H1 (cell line): ENCODE results near the gene COQ8A. TPM values are rescaled to one million over a fixed set of nuclear protein-coding genes. Genes with fewer than 3 reads are reported as not detected.

ENCODE experiments used
- CTCF ChIA-PET: fragments of 300-600 bp; sonication (Branson Sonifier 250); formaldehyde crosslinking; loops from one replicate; lab custom pipeline; 2021; ENCODE audit not compliant: partially characterized antibody; lab: Charles Lee
- POLR2A ChIA-PET: fragments of 300-600 bp; sonication (Branson Sonifier 250); formaldehyde crosslinking; loops from one replicate; lab custom pipeline; 2021; ENCODE audit warnings: inconsistent platforms; ENCODE audit not compliant: partially characterized antibody; lab: Charles Lee
- DNase-seq, 2 experiments: peaks; one replicate each; pipeline versions ENCODE4 v3.0.0 to v3.0.0-alpha.2; 2010 to 2022; ENCODE audit warnings: low spot score in 2 of 2, low read depth in 1 of 2, mixed read lengths in 1 of 2
- FAIRE-seq: peaks from 2 replicates; lab custom pipeline; 2011; peaks lifted over from hg19 to GRCh38; lab: Jason Lieb, UNC
- H2AFZ ChIP-seq: 2 replicates; pipeline ENCODE4 v1.8.1; 2012; ENCODE audit warnings: low read length, inconsistent platforms
- H2AK5ac ChIP-seq: 2 replicates; pipeline ENCODE4 v1.6.1; 2013; ENCODE audit warnings: low read depth, low read length
- H2BK120ac ChIP-seq: replicated peaks from 2 replicates; pipeline ENCODE3; 2013; ENCODE audit warnings: low read depth, low read length, inconsistent platforms
- H2BK12ac ChIP-seq: 2 replicates; pipeline ENCODE4 v1.6.1; 2013; ENCODE audit warnings: low read depth, low read length
- H2BK15ac ChIP-seq: 2 replicates; pipeline ENCODE4 v1.6.1; 2013; ENCODE audit warnings: low read length
- H2BK20ac ChIP-seq: 2 replicates; pipeline ENCODE4 v1.6.1; 2013; ENCODE audit warnings: low read length
- H2BK5ac ChIP-seq: 2 replicates; pipeline ENCODE4 v1.6.1; 2013; ENCODE audit warnings: low read depth, low read length
- H3K14ac ChIP-seq: 2 replicates; pipeline ENCODE4 v1.6.1; 2013; ENCODE audit warnings: inconsistent platforms; ENCODE audit not compliant: insufficient read length
- H3K18ac ChIP-seq: 2 replicates; pipeline ENCODE4 v1.6.1; 2013; ENCODE audit warnings: low read length; ENCODE audit errors: extremely low read depth
- H3K23ac ChIP-seq: 2 replicates; pipeline ENCODE4 v1.6.1; 2013; ENCODE audit warnings: inconsistent platforms; ENCODE audit not compliant: insufficient read length
- H3K23me2 ChIP-seq: 2 replicates; pipeline ENCODE4 v1.6.1; 2013; ENCODE audit warnings: low read depth, low read length
- H3K27ac ChIP-seq: 2 replicates; pipeline ENCODE4 v1.6.1; 2011; ENCODE audit warnings: low read depth, low read length, inconsistent platforms
- H3K27me3 ChIP-seq, 4 experiments: replicated peaks in 1 of 4; 1 replicate in 1 of 4; 2 replicates in 3 of 4; pipeline versions ENCODE4 v1.6.1 to v1.8.1; 2011 to 2013; ENCODE audit warnings: low read length in 3 of 4, mild to moderate bottlenecking in 3 of 4, inconsistent platforms in 2 of 4, mixed read lengths in 2 of 4, moderate library complexity in 1 of 4; ENCODE audit not compliant: control insufficient read depth in 3 of 4, insufficient read depth in 3 of 4; ENCODE audit errors: extremely low read depth in 1 of 4
- H3K36me3 ChIP-seq, 4 experiments: 2 replicates each; pipeline versions ENCODE4 v1.6.1 to v1.8.1; 2011 to 2013; ENCODE audit warnings: mild to moderate bottlenecking in 4 of 4, low read length in 3 of 4, moderate library complexity in 2 of 4, control low read depth in 1 of 4, inconsistent platforms in 1 of 4; ENCODE audit not compliant: insufficient read depth in 4 of 4, control insufficient read depth in 2 of 4
- H3K4ac ChIP-seq: replicated peaks from 2 replicates; pipeline ENCODE3; 2013; ENCODE audit warnings: low read length, low read depth, mixed read lengths, inconsistent platforms; ENCODE audit not compliant: insufficient read length
- H3K4me1 ChIP-seq, 4 experiments: replicated peaks in 1 of 4; 1 replicate in 1 of 4; 2 replicates in 3 of 4; pipeline versions ENCODE4 v1.6.1 to v1.8.1; 2011 to 2013; ENCODE audit warnings: low read length in 3 of 4, inconsistent platforms in 2 of 4, mixed read lengths in 1 of 4; ENCODE audit not compliant: insufficient read depth in 4 of 4, control insufficient read depth in 3 of 4
- H3K4me2 ChIP-seq, 2 experiments: 2 replicates each; pipeline versions ENCODE4 v1.6.1 to v1.8.1; 2011 to 2013; ENCODE audit warnings: low read depth in 2 of 2, low read length in 2 of 2, control low read depth in 1 of 2, inconsistent platforms in 1 of 2, mild to moderate bottlenecking in 1 of 2; ENCODE audit not compliant: insufficient read depth in 1 of 2
- H3K4me3 ChIP-seq, 4 experiments: fragments of 200-600, 300-600 bp in 1 of 4; sonication (generic), shearing (Covaris generic), sonication (Bioruptor Twin) in 1 of 4; 2 replicates each; pipeline versions ENCODE4 v1.5.1 to v1.8.1; 2011 to 2016; ENCODE audit warnings: low read length in 4 of 4, low read depth in 3 of 4, control low read depth in 2 of 4, inconsistent platforms in 2 of 4, mild to moderate bottlenecking in 2 of 4, mixed read lengths in 1 of 4, moderate library complexity in 1 of 4; ENCODE audit not compliant: insufficient read depth in 2 of 4; ENCODE audit errors: extremely low read depth in 1 of 4
- H3K56ac ChIP-seq: replicated peaks from 2 replicates; pipeline ENCODE3; 2013; ENCODE audit warnings: low read depth, mild to moderate bottlenecking, mixed read lengths, low read length, inconsistent platforms; ENCODE audit not compliant: insufficient read length
- H3K79me1 ChIP-seq: 2 replicates; pipeline ENCODE4 v1.6.1; 2013; ENCODE audit warnings: low read depth, low read length, control low read depth
- H3K79me2 ChIP-seq, 2 experiments: 2 replicates each; pipeline versions ENCODE4 v1.6.1 to v1.8.1; 2012 to 2013; ENCODE audit warnings: low read length in 2 of 2, mild to moderate bottlenecking in 2 of 2, inconsistent platforms in 1 of 2; ENCODE audit not compliant: insufficient read depth in 2 of 2, control insufficient read depth in 1 of 2
- H3K9ac ChIP-seq, 4 experiments: replicated peaks in 1 of 4; 1 replicate in 1 of 4; 2 replicates in 3 of 4; pipeline versions ENCODE4 v1.6.1 to v1.8.1; 2011 to 2013; ENCODE audit warnings: low read depth in 3 of 4, low read length in 3 of 4, control low read depth in 2 of 4, mild to moderate bottlenecking in 2 of 4, moderate library complexity in 2 of 4, inconsistent platforms in 1 of 4; ENCODE audit errors: extremely low read depth in 1 of 4
- H3K9me3 ChIP-seq, 2 experiments: 2 replicates each; pipeline versions ENCODE4 v1.6.1 to v1.8.1; 2012 to 2013; ENCODE audit warnings: mild to moderate bottlenecking in 2 of 2, moderate library complexity in 2 of 2, control low read depth in 1 of 2, inconsistent platforms in 1 of 2, low read depth in 1 of 2, low read length in 1 of 2, mixed read lengths in 1 of 2; ENCODE audit not compliant: insufficient read depth in 2 of 2
- H4K20me1 ChIP-seq, 2 experiments: replicated peaks in 1 of 2; 2 replicates each; pipeline versions ENCODE3 to v1.8.1; 2011 to 2013; ENCODE audit warnings: inconsistent platforms in 2 of 2, low read length in 2 of 2, mild to moderate bottlenecking in 1 of 2; ENCODE audit not compliant: insufficient read depth in 2 of 2, control insufficient read depth in 1 of 2
- H4K5ac ChIP-seq: 2 replicates; pipeline ENCODE4 v1.6.1; 2013; ENCODE audit warnings: low read length, low read depth, mixed read lengths, inconsistent platforms; ENCODE audit not compliant: insufficient read length
- H4K8ac ChIP-seq: 2 replicates; pipeline ENCODE4 v1.8.0; 2013; ENCODE audit warnings: mild to moderate bottlenecking, moderate library complexity, low read length, inconsistent platforms; ENCODE audit not compliant: insufficient read depth; ENCODE audit errors: extremely low read depth
- H4K91ac ChIP-seq: replicated peaks from 2 replicates; pipeline ENCODE3; 2013; ENCODE audit warnings: low read length, mixed read lengths, inconsistent platforms; ENCODE audit not compliant: insufficient read length
- HDAC6 ChIP-seq: IDR thresholded peaks from one replicate; pipeline ENCODE4 v1.7.1; 2012; ENCODE audit warnings: low read depth, mild to moderate bottlenecking, inconsistent platforms, low read length, moderate library complexity
- NANOG ChIP-seq: IDR thresholded peaks from 2 replicates; pipeline ENCODE4 v1.6.1; 2011; ENCODE audit warnings: low read length, low read depth, mild to moderate bottlenecking, inconsistent platforms; ENCODE audit not compliant: insufficient read depth, poor library complexity, severe bottlenecking
- RFX5 ChIP-seq: IDR thresholded peaks from 2 replicates; pipeline ENCODE4 v1.6.1; 2011; ENCODE audit warnings: low read depth, low read length, improper control_type of control experiment, borderline replicate concordance
- WGBS, 2 experiments: shearing (Covaris generic) in 1 of 2; methylation state at CpG; one replicate each; pipeline versions ENCODE4 v1.1.6 to v1.1.7; 2013 to 2015; ENCODE audit warnings: low lambda C conversion rate in 2 of 2, mixed read lengths in 2 of 2, inconsistent platforms in 1 of 2, low coverage in 1 of 2, missing lambda C conversion rate in 1 of 2; ENCODE audit not compliant: insufficient replicate concordance in 2 of 2, insufficient coverage in 1 of 2, insufficient read length in 1 of 2; ENCODE audit errors: extremely low coverage in 1 of 2, missing lambda C conversion rate in 1 of 2; 5-methylcytosine and 5-hydroxymethylcytosine counted together
- polyA plus RNA-seq, 7 experiments: library from polyadenylated mRNA; depleted of rRNA in 3 of 7; stranded (reverse) in 5 of 7; unstranded in 2 of 7; fragments of >200 nt in 5 of 7; fragments of 200-250 nt in 2 of 7; gene quantifications; 1 replicate in 5 of 7; 2 replicates in 1 of 7; 4 replicates in 1 of 7; pipeline versions ENCODE4 v1.2.1 to v1.2.3, GENCODE V29; 2011 to 2013; ENCODE audit warnings: missing spikeins in 2 of 7, mixed read lengths in 2 of 7
- total RNA-seq: library from RNA; stranded (reverse); fragmentation: NEBNext Ultra II Directional; extraction: Animal tissue kit (Norgen Biotek cat#: 25700); gene quantifications from 2 replicates; pipeline ENCODE4 v1.2.1, GENCODE V29; 2021

Gene COQ8A
- total and polyA plus RNA-seq, 2 of the 8 experiments (the other 6 are each of a cell fraction or from before 2014, with no cell fraction given) = 28.5 to 38.9 TPM

DNA sequence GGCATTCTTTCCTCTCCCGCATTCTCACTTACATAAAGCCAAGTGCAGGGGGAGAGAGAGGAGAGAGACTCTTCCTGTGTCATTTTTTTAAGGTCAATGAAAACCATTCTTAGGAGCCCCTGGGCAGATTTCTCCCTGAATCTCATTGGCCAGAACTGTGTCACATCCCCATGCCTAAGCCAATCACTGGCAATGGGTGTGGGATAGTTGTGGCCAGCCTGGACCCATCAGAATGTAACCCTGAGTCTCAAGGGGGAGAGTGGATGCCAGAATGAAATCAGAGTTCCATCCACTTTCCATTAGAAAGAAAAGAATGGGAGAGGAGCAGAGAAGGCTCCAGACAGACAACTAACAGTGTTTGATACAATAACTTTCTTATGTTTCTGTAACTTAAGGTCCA, 31.2 kb upstream of the COQ8A start:
- 90% methylated on average over 1 of the region's 1 CpG; no CpG with 5 or more reads in 1 of the 2 experiments for whole genome bisulfite sequencing, 2 experiments
- Histone ChIP-seq H3K4me1 (no peaks in the 10 kb centered on the region), H3K56ac (no peak overlapping the region), H3K79me2 (no peaks in the 10 kb centered on the region), H2BK15ac (no peak overlapping the region), H3K23ac (no peak overlapping the region), H2BK20ac (no peak overlapping the region), H2AK5ac (no peak overlapping the region), H4K91ac (no peak overlapping the region), H3K9ac (no peak overlapping the region), H4K8ac (no peak overlapping the region), H4K5ac (no peak overlapping the region), H2BK12ac (no peak overlapping the region), H3K4ac (no peak overlapping the region), H3K9me3 (no peaks in the 10 kb centered on the region), H4K20me1 (peaks cover 0 to 2% of the 10 kb centered on the region in 2 experiments), H3K79me1 (no peaks in the 10 kb centered on the region), H3K4me3 (no peak overlapping the region), H2AFZ (no peak overlapping the region), H3K23me2 (no peaks in the 10 kb centered on the region), H3K18ac (no peak overlapping the region), H3K36me3 (no peaks in the 10 kb centered on the region), H2BK5ac (no peak overlapping the region), H2BK120ac (no peak overlapping the region), H3K27me3 (no peaks in the 10 kb centered on the region), H3K27ac (no peak overlapping the region), H3K14ac (no peak overlapping the region), H3K4me2 (no peak overlapping the region)
- CTCF ChIA-PET = interaction anchor here (1.2 kb wide), 1 partner anchor 10 kb away, joined by 5 read pairs; no protein-coding TSS in a partner anchor
- TF ChIP-seq HDAC6 = no peak
- TF ChIP-seq NANOG = no peak
- TF ChIP-seq RFX5 = no peak
- POLR2A ChIA-PET = interaction anchor here (0.6 to 1.3 kb wide), 2 partner anchors 11 to 40 kb away, joined by 3 read pairs; no protein-coding TSS in a partner anchor
- no peak for FAIRE-seq
- DNase-seq = no peak
